Neural progenitor cell (in vitro differentiated cells): ENCODE results near the gene CACHD1. TPM values are rescaled to one million over a fixed set of nuclear protein-coding genes. Genes with fewer than 3 reads are reported as not detected.
A peak's percentile ranks its signal among the peaks of the same experiment; 100 is the strongest.

Experiments used
- DNase-seq: peaks from one replicate; pipeline ENCODE4 v3.0.0-alpha.2; 2016; ENCODE audit warnings: low spot score
- H2AFZ ChIP-seq: fragments of 200-600 bp; sonication (generic); replicated peaks from 2 replicates; pipeline ENCODE4 v1.6.1; 2016; ENCODE audit warnings: antibody characterized with exemption
- H3F3A ChIP-seq: fragments of 200-600 bp; sonication (generic); 2 replicates; pipeline ENCODE4 v1.6.1; 2016; ENCODE audit warnings: antibody characterized with exemption, low read depth
- H3K27ac ChIP-seq: fragments of 200-600 bp; sonication (generic); 2 replicates; pipeline ENCODE4 v1.5.1; 2016; ENCODE audit warnings: mild to moderate bottlenecking
- H3K27me3 ChIP-seq: fragments of 200-600 bp; sonication (generic); 2 replicates; pipeline ENCODE4 v1.6.1; 2016; ENCODE audit warnings: mild to moderate bottlenecking, moderate library complexity
- H3K36me3 ChIP-seq: fragments of 200-600 bp; sonication (generic); 2 replicates; pipeline ENCODE4 v1.5.1; 2016
- H3K4me1 ChIP-seq: fragments of 200-600 bp; sonication (generic); 2 replicates; pipeline ENCODE4 v1.6.1; 2016; ENCODE audit warnings: mixed run types
- H3K4me2 ChIP-seq: fragments of 200-600 bp; sonication (generic); 2 replicates; pipeline ENCODE4 v1.6.1; 2016
- H3K4me3 ChIP-seq: fragments of 200-600 bp; sonication (generic); 2 replicates; pipeline ENCODE4 v1.5.1; 2016
- H3K79me2 ChIP-seq: fragments of 200-600 bp; sonication (generic); 2 replicates; pipeline ENCODE4 v1.6.1; 2016; ENCODE audit warnings: low read depth
- H3K9ac ChIP-seq: fragments of 200-600 bp; sonication (generic); 2 replicates; pipeline ENCODE4 v1.6.1; 2016
- H3K9me3 ChIP-seq: fragments of 200-600 bp; sonication (generic); 2 replicates; pipeline ENCODE4 v1.5.1; 2016; ENCODE audit warnings: low read depth
- H4K20me1 ChIP-seq: fragments of 200-600 bp; sonication (generic); 2 replicates; pipeline ENCODE4 v1.6.1; 2016; ENCODE audit warnings: low read depth
- H3K27ac Mint-ChIP-seq: 3 replicates; pipeline ENCODE4 v1.8.0; 2021; ENCODE audit warnings: mixed read lengths
- H3K27me3 Mint-ChIP-seq: 2 replicates; pipeline ENCODE4 v1.8.0; 2022; ENCODE audit warnings: low read depth, mild to moderate bottlenecking, inconsistent platforms, moderate library complexity, mixed read lengths; ENCODE audit not compliant: insufficient read depth
- H3K36me3 Mint-ChIP-seq: 3 replicates; pipeline ENCODE4 v1.8.0; 2021; ENCODE audit warnings: mixed read lengths
- H3K4me1 Mint-ChIP-seq: 3 replicates; pipeline ENCODE4 v1.8.0; 2021; ENCODE audit warnings: mixed read lengths
- H3K4me3 Mint-ChIP-seq: 3 replicates; pipeline ENCODE4 v1.8.0; 2021; ENCODE audit warnings: mild to moderate bottlenecking, moderate library complexity, mixed read lengths
- H3K9me3 Mint-ChIP-seq: 3 replicates; pipeline ENCODE4 v1.8.0; 2020; ENCODE audit warnings: mixed read lengths
- EZH2 ChIP-seq: fragments of 200-600 bp; sonication (generic); IDR thresholded peaks from 2 replicates; pipeline ENCODE4 v1.6.1; 2017; ENCODE audit warnings: antibody characterized with exemption, mild to moderate bottlenecking, moderate library complexity
- EZH2phosphoT487 ChIP-seq: fragments of 200-600 bp; sonication (generic); IDR thresholded peaks from 2 replicates; pipeline ENCODE4 v1.6.1; 2017; ENCODE audit warnings: antibody characterized with exemption
- total RNA-seq: library from RNA; depleted of rRNA; stranded (reverse); fragments of >200 nt; gene quantifications from 2 replicates; pipeline ENCODE4 v1.2.3, GENCODE V29; 2015; ENCODE audit warnings: low replicate concordance
- TF ChIP-seq, protein P1 (sequence below): fragments of 200-600 bp; sonication (generic); IDR thresholded peaks from 2 replicates; pipeline ENCODE4 v1.5.1; 2017; ENCODE audit warnings: antibody characterized with exemption, mild to moderate bottlenecking

Gene CACHD1
- total RNA-seq, result 49.9 and 61.0 TPM in 2 replicates

DNA sequence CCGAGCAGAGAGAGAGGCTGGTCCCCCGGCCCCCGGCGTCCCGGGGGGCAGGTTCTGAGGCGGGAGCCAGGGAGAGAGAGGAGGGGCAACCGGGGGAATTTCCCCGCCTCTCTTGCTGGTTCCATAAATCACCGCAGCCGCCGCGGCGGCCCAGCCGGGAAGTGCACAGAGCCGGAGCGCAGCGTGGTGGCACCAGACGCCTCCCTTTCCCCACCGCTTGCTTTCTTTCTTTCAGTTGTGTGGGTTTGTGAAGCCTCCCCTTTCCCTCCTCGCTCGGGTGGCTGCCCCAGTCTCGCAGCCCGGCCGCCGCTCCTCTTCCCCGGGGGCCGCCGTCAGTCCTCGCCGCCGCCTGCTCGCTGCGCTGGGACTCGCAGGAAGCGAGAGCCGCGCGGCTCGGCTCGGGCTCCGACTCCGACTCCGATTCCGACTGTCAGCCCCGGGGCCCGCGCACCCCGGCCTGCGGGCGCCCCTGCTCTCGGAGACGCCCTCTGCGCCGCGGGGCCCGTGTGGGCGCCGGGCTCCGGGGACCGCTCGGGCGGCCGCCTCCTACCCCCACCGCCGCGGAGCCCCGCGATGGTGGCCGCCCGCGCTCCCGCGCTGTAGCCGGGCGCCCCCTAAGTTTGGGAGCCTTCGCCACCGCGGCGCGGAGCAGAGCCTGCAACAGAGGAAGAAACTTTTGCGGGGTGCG lies at the start of gene CACHD1:
TSS of gene CACHD1 (plus strand) at position 153 of the 688 bp plus-strand sequence. CDS start 616 bp downstream, outside the sequence.
- Histone ChIP-seq H3K27me3 (peaks cover 48% of the 10 kb centered on the region), H3K9ac (peak within 1 kb of the TSS; percentile 25), H3K4me3 (peak within 1 kb of the TSS; percentile 92), H3K27ac (peak within 1 kb of the TSS; percentile 67), H3K4me2 (peak within 1 kb of the TSS; percentile 97), H3F3A (peaks cover 45% of the 10 kb centered on the region), H2AFZ (peak within 1 kb of the TSS; percentile 97), H4K20me1 (peaks cover 37% of the 10 kb centered on the region), H3K4me1 (peaks cover 23% of the 10 kb centered on the region), H3K36me3 (no peaks in the 10 kb centered on the region), H3K9me3 (no peaks in the 10 kb centered on the region), H3K79me2 (peaks cover 47% of the 10 kb centered on the region)
- Mint-ChIP-seq H3K4me3 (peak within 1 kb of the TSS; percentile 97), H3K9me3 (no peaks in the 10 kb centered on the region), H3K4me1 (peaks cover 27% of the 10 kb centered on the region), H3K27me3 (peaks cover 10% of the 10 kb centered on the region), H3K27ac (peak within 1 kb of the TSS; percentile 98), H3K36me3 (peaks cover 13% of the 10 kb centered on the region)
- DNase-seq, result peak; percentile 92
- TF ChIP-seq, protein P1, sequence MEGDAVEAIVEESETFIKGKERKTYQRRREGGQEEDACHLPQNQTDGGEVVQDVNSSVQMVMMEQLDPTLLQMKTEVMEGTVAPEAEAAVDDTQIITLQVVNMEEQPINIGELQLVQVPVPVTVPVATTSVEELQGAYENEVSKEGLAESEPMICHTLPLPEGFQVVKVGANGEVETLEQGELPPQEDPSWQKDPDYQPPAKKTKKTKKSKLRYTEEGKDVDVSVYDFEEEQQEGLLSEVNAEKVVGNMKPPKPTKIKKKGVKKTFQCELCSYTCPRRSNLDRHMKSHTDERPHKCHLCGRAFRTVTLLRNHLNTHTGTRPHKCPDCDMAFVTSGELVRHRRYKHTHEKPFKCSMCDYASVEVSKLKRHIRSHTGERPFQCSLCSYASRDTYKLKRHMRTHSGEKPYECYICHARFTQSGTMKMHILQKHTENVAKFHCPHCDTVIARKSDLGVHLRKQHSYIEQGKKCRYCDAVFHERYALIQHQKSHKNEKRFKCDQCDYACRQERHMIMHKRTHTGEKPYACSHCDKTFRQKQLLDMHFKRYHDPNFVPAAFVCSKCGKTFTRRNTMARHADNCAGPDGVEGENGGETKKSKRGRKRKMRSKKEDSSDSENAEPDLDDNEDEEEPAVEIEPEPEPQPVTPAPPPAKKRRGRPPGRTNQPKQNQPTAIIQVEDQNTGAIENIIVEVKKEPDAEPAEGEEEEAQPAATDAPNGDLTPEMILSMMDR, result peak; percentile 18
- TF ChIP-seq EZH2phosphoT487, result no peak

DNA sequence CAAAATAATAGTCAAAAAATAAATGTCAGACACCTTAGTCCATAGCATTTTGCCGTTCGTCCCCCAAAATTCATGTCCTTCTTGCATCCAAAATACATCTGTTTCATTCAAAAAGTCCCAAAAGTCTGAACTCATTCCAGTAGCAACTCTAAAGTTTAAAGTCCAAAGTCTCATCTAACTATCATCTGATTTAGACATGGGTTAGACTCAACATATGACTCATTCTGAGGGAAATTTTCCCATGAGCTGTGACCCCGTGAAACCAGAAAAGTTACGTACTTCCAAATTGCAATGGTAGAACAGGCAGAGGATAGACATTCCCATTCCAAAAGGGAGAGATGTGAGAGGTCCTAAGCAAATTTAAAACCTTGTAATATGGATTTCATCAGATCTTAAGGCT lies 48.6 kb upstream of the CACHD1 start:
- Histone ChIP-seq H3K9me3 (no peaks in the 10 kb centered on the region), H3K27ac (no peak overlapping the region), H3K4me1 (no peaks in the 10 kb centered on the region), H3K4me2 (no peak overlapping the region), H3K79me2 (no peaks in the 10 kb centered on the region), H3K27me3 (no peaks in the 10 kb centered on the region), H4K20me1 (no peaks in the 10 kb centered on the region), H3F3A (no peaks in the 10 kb centered on the region), H3K4me3 (no peak overlapping the region), H3K9ac (no peak overlapping the region), H2AFZ (no peak overlapping the region), H3K36me3 (no peaks in the 10 kb centered on the region)
- Mint-ChIP-seq H3K4me1 (no peaks in the 10 kb centered on the region), H3K36me3 (no peaks in the 10 kb centered on the region), H3K9me3 (no peaks in the 10 kb centered on the region), H3K27ac (no peak overlapping the region), H3K4me3 (no peak overlapping the region), H3K27me3 (peaks cover 2% of the 10 kb centered on the region)
- DNase-seq, result no peak
- no peak for TF ChIP-seq EZH2phosphoT487
- TF ChIP-seq, protein P1, result no peak
- no peak for TF ChIP-seq EZH2

DNA sequence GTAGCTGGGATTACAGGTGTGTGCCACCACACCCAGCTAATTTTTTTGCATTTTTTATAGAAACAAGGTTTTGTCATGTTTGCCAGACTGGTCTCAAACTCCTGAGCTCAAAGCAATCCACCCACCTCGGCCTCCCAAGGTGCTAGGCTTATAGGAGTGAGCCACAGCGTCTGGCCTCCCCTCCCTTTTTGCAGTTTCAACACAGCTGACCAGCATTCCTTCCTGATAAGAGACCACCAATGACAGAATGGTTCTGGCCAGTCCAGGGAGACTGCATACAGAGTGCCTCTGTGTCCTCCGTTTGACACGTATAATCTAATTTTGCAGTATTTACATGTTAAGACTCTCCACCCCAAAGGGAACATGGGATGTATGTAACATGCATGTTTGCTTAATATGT lies 46.4 kb upstream of the CACHD1 start:
- Histone ChIP-seq H3F3A (no peaks in the 10 kb centered on the region), H3K4me2 (no peak overlapping the region), H3K9ac (no peak overlapping the region), H3K27me3 (no peaks in the 10 kb centered on the region), H3K4me1 (no peaks in the 10 kb centered on the region), H3K36me3 (no peaks in the 10 kb centered on the region), H3K4me3 (no peak overlapping the region), H3K79me2 (no peaks in the 10 kb centered on the region), H3K9me3 (no peaks in the 10 kb centered on the region), H3K27ac (no peak overlapping the region), H4K20me1 (no peaks in the 10 kb centered on the region), H2AFZ (no peak overlapping the region)
- Mint-ChIP-seq H3K27me3 (peaks cover 2% of the 10 kb centered on the region), H3K36me3 (no peaks in the 10 kb centered on the region), H3K27ac (no peak overlapping the region), H3K4me1 (no peaks in the 10 kb centered on the region), H3K4me3 (no peak overlapping the region), H3K9me3 (no peaks in the 10 kb centered on the region)
- no peak for DNase-seq
- no peak for TF ChIP-seq EZH2
- TF ChIP-seq, protein P1, result no peak
- TF ChIP-seq EZH2phosphoT487, result no peak
